ENCODE results near the gene ZNF556. TPM values are rescaled to one million over a fixed set of nuclear protein-coding genes. Genes with fewer than 3 reads are reported as not detected.

Gene ZNF556
- total and polyA plus RNA-seq, 2 experiments from 2014 or later, result 0.03 TPM; not detected in 1

GRCh38 chr19:2850256-2850925 is 16.7 kb upstream of the ZNF556 start:
- no peak overlapping the region for H3K27ac ChIP-seq
- WGBS (ENCODE audit: low lambda C conversion rate, missing lambda C conversion rate), result 100% methylated on average over 3 of the region's 3 CpGs
- H3K27me3 ChIP-seq, result no peaks in the 10 kb centered on the region
- H3K79me2 ChIP-seq, result peaks cover 31% of the 10 kb centered on the region
- H3K9me2 ChIP-seq (replicated peaks; ENCODE audit: insufficient read depth), result no peaks in the 10 kb centered on the region
- H3K4me3 ChIP-seq, result no peak overlapping the region
- H2AFZ ChIP-seq, result no peak overlapping the region
- H3K36me3 ChIP-seq (replicated peaks; ENCODE audit: insufficient read depth, low read depth), result peaks cover 25% of the 10 kb centered on the region
- TF ChIP-seq EZH2 (IDR thresholded peaks at IDR 0.05; ENCODE audit: borderline replicate concordance) (no peak), EZH2phosphoT487 (IDR thresholded peaks at IDR 0.05; ENCODE audit: low read depth, severe bottlenecking, unreplicated experiment) (no peak), CTCF (IDR thresholded peaks at IDR 0.05; ENCODE audit: poor library complexity) (no peak)
- DNase-seq (ENCODE audit: low spot score), result no peak
- peaks cover 49% of the 10 kb centered on the region for H3K9me3 ChIP-seq (ENCODE audit: low read depth)
- no peaks in the 10 kb centered on the region for H4K20me1 ChIP-seq (ENCODE audit: insufficient read depth, poor library complexity, severe bottlenecking)
- no peak overlapping the region for H3K4me2 ChIP-seq
- no peaks in the 10 kb centered on the region for H3K4me1 ChIP-seq (ENCODE audit: insufficient read depth)

- Histone ChIP-seq H3K36me3 (replicated peaks; ENCODE audit: insufficient read depth, low read depth) (peaks cover 25% of the 10 kb centered on the region), H4K20me1 (ENCODE audit: insufficient read depth, poor library complexity, severe bottlenecking) (no peaks in the 10 kb centered on the region), H3K27me3 (no peaks in the 10 kb centered on the region), H3K4me3 (no peak overlapping the region), H3K27ac (no peak overlapping the region), H3K4me2 (no peak overlapping the region), H3K9me3 (ENCODE audit: low read depth) (peaks cover 68% of the 10 kb centered on the region), H3K9me2 (replicated peaks; ENCODE audit: insufficient read depth) (no peaks in the 10 kb centered on the region), H3K4me1 (ENCODE audit: insufficient read depth) (no peaks in the 10 kb centered on the region), H2AFZ (no peak overlapping the region), H3K79me2 (peaks cover 11% of the 10 kb centered on the region)
- 97% methylated on average over 10 of the region's 10 CpGs for WGBS (ENCODE audit: low lambda C conversion rate, missing lambda C conversion rate)
- TF ChIP-seq EZH2 (IDR thresholded peaks at IDR 0.05; ENCODE audit: borderline replicate concordance), result no peak
- no peak for TF ChIP-seq CTCF (IDR thresholded peaks at IDR 0.05; ENCODE audit: poor library complexity)
- no peak for TF ChIP-seq EZH2phosphoT487 (IDR thresholded peaks at IDR 0.05; ENCODE audit: low read depth, severe bottlenecking, unreplicated experiment)
- no peak for DNase-seq (ENCODE audit: low spot score)
These were observed 14.5 kb upstream of the ZNF556 start for GRCh38 chr19:2852598-2852997.

GRCh38 chr19:2853015-2853606 is 14.0 kb upstream of the ZNF556 start:
- peaks cover 6% of the 10 kb centered on the region for H3K79me2 ChIP-seq
- TF ChIP-seq EZH2phosphoT487 (IDR thresholded peaks at IDR 0.05; ENCODE audit: low read depth, severe bottlenecking, unreplicated experiment), result no peak
- DNase-seq (ENCODE audit: low spot score), result no peak
- no peak overlapping the region for H3K4me2 ChIP-seq
- no peaks in the 10 kb centered on the region for H3K9me2 ChIP-seq (replicated peaks; ENCODE audit: insufficient read depth)
- no peaks in the 10 kb centered on the region for H4K20me1 ChIP-seq (ENCODE audit: insufficient read depth, poor library complexity, severe bottlenecking)
- H3K4me1 ChIP-seq (ENCODE audit: insufficient read depth), result no peaks in the 10 kb centered on the region
- WGBS (ENCODE audit: low lambda C conversion rate, missing lambda C conversion rate), result 99% methylated on average over 11 of the region's 11 CpGs
- H3K9me3 ChIP-seq (ENCODE audit: low read depth), result peaks cover 68% of the 10 kb centered on the region
- H3K27ac ChIP-seq, result no peak overlapping the region
- peaks cover 25% of the 10 kb centered on the region for H3K36me3 ChIP-seq (replicated peaks; ENCODE audit: insufficient read depth, low read depth)
- H3K27me3 ChIP-seq, result no peaks in the 10 kb centered on the region
- H2AFZ ChIP-seq, result no peak overlapping the region
- H3K4me3 ChIP-seq, result no peak overlapping the region

GRCh38 chr19:2854849-2855248 is 12.3 kb upstream of the ZNF556 start:
- H2AFZ ChIP-seq, result no peak overlapping the region
- H4K20me1 ChIP-seq (ENCODE audit: insufficient read depth, poor library complexity, severe bottlenecking), result no peaks in the 10 kb centered on the region
- H3K9me2 ChIP-seq (replicated peaks; ENCODE audit: insufficient read depth), result no peaks in the 10 kb centered on the region
- H3K4me1 ChIP-seq (ENCODE audit: insufficient read depth), result no peaks in the 10 kb centered on the region
- H3K79me2 ChIP-seq, result no peaks in the 10 kb centered on the region
- WGBS (ENCODE audit: low lambda C conversion rate, missing lambda C conversion rate), result 100% methylated on average over 3 of the region's 3 CpGs
- peaks cover 68% of the 10 kb centered on the region for H3K9me3 ChIP-seq (ENCODE audit: low read depth)
- no peak overlapping the region for H3K4me2 ChIP-seq
- H3K27me3 ChIP-seq, result no peaks in the 10 kb centered on the region
- H3K27ac ChIP-seq, result no peak overlapping the region
- TF ChIP-seq EZH2phosphoT487 (IDR thresholded peaks at IDR 0.05; ENCODE audit: low read depth, severe bottlenecking, unreplicated experiment), result no peak
- H3K4me3 ChIP-seq, result no peak overlapping the region
- peaks cover 25% of the 10 kb centered on the region for H3K36me3 ChIP-seq (replicated peaks; ENCODE audit: insufficient read depth, low read depth)
- no peak for DNase-seq (ENCODE audit: low spot score)

Data from hepatocyte (in vitro differentiated cells).